Hematopoietic multipotent progenitor cell (in vitro differentiated cells): Measurements from ENCODE around the gene PPAT. TPM values are rescaled to one million over a fixed set of nuclear protein-coding genes. Genes with fewer than 3 reads are reported as not detected.
"Not testable (repeated sequence)": the region's sequence is repeated elsewhere in the genome, so short reads cannot be mapped to it uniquely, and the experiment has no call there.

Experiments
- DNase-seq, 3 donors: peaks; one replicate each; pipeline ENCODE4 v3.0.0-alpha.2; 2011 to 2015; ENCODE audit warnings: low read depth in 2 of 3, low spot score in 2 of 3
- total RNA-seq: library from RNA; depleted of rRNA; stranded (reverse); fragments of >200 nt; gene quantifications from one replicate; pipeline ENCODE4 v1.2.3, GENCODE V29; 2012

PPAT gene
- total RNA-seq, 1 donor = 13.2 TPM

- peak; percentile 95 to 96 (median 96) for DNase-seq
These were observed 48.1 kb downstream of the PPAT start, which contains the start of gene AASDH for GRCh38 chr4:56387023-56388001. TSS of gene AASDH (minus strand) at chr4:56387491. CDS start at chr4:56384299, 3,192 bp downstream.

GRCh38 chr4:56386091-56386490 lies 49.3 kb downstream of the PPAT start:
- no peak for DNase-seq

- no peak for DNase-seq
These were observed 60.0 kb downstream of the PPAT start for GRCh38 chr4:56375458-56375857.

- DNase-seq = no peak
These were observed 60.5 kb downstream of the PPAT start for GRCh38 chr4:56374956-56375355.

- DNase-seq = no peak
These were observed 62.6 kb downstream of the PPAT start for GRCh38 chr4:56372774-56373173.

- no peak for DNase-seq
These were observed 63.8 kb downstream of the PPAT start for GRCh38 chr4:56371426-56372220.

GRCh38 chr4:56370377-56370776 lies 65.0 kb downstream of the PPAT start:
- no peak for DNase-seq

- DNase-seq = not testable (repeated sequence)
These were observed 72.4 kb downstream of the PPAT start for GRCh38 chr4:56362981-56363380.

- no peak for DNase-seq
These were observed 75.3 kb downstream of the PPAT start for GRCh38 chr4:56360071-56360470.

- DNase-seq = no peak
These were observed 78.8 kb downstream of the PPAT start for GRCh38 chr4:56356650-56357049.

- DNase-seq = no peak
These were observed 86.8 kb downstream of the PPAT start for GRCh38 chr4:56348576-56348975.

- DNase-seq = no peak
These were observed 90.0 kb downstream of the PPAT start for GRCh38 chr4:56345458-56345857.

Other genes with a start within 250 kb of the PPAT start
- gene AASDH, start 48.1 kb downstream of the PPAT start, total RNA-seq = 9.2 TPM
- 20.5 TPM for gene PAICS, start 645 bp upstream of the PPAT start, total RNA-seq
- 48.7 TPM for gene SRP72, start 32.0 kb upstream of the PPAT start, total RNA-seq
- 0.81 TPM for gene ARL9, start 70.2 kb upstream of the PPAT start, total RNA-seq
- 134 TPM for gene HOPX, start 245.7 kb upstream of the PPAT start, total RNA-seq